ENCODE results near the gene TRAK2.

- TF ChIP-seq CTCF (IDR thresholded peaks at IDR 0.05) (no peak), POLR2A (IDR thresholded peaks at IDR 0.05) (no peak)
Measured at GRCh38 chr2:201419986-201420385, 31.3 kb downstream of the TRAK2 start.

Data from heart left ventricle (tissue), 13 donors.